Forelimb muscle (tissue), 1 donor: Measurements from ENCODE around the gene RASSF5. TPM values are rescaled to one million over a fixed set of nuclear protein-coding genes. Genes with fewer than 3 reads are reported as not detected.

Experiments
- DNase-seq: peaks from one replicate; pipeline ENCODE4 v3.0.0-alpha.2; 2013; ENCODE audit warnings: low read depth
- polyA plus RNA-seq: library from polyadenylated mRNA; unstranded; fragments of 120-200 nt; gene quantifications from one replicate; pipeline ENCODE4 v1.2.1, GENCODE V29; 2013; ENCODE audit not compliant: insufficient read length

Gene RASSF5
- polyA plus RNA-seq, 1 donor = 7.1 TPM

DNA sequence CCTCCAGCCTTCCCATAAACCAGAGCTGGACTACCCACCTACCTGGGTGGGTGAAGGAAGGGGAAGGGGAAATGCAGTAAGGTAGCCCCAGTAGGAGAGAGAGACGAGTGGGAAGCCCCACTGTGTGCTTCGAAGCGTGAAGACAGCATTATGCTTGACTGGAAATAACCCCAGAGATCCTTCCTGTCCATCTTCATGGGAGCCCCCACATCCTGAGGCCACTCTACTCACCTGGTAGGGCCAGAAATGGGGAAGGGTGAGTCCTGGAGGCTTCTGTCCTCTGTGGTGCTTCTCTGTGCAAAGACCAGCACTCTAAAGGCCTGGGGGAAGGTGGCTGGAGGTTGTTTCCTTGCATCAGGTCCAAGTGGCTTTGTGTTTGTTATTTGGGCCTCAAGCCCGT lies 10.0 kb upstream of the RASSF5 start:
- DNase-seq = no peak

GRCh38 chr1:206497774-206498173 lies 9.6 kb upstream of the RASSF5 start:
- no peak for DNase-seq

DNA sequence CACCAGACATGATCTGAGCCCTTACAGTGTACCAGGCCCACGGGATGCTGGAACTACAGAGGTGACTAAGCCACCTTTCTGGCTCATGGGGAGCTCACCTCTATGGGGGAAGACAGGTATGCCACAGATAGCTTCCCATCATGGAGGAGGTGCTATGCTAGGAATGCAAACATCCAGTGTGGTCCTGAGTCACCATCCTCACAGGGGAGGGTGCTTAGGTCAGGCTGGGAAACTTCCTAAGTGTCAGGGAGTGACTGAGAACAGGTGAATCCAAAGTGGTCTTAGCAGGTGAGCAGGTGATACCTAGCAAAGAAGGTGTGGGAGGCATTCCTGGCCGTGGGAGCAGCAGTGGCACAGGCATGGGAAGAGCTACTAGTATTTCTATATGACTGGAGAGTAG lies 8.6 kb upstream of the RASSF5 start:
- no peak for DNase-seq

- DNase-seq = no peak
Observed at GRCh38 chr1:206500046-206500445, 7.3 kb upstream of the RASSF5 start.

- no peak for DNase-seq
Observed at GRCh38 chr1:206501881-206502280, 5.5 kb upstream of the RASSF5 start.

GRCh38 chr1:206502403-206502802 lies 4.9 kb upstream of the RASSF5 start:
- no peak for DNase-seq

DNA sequence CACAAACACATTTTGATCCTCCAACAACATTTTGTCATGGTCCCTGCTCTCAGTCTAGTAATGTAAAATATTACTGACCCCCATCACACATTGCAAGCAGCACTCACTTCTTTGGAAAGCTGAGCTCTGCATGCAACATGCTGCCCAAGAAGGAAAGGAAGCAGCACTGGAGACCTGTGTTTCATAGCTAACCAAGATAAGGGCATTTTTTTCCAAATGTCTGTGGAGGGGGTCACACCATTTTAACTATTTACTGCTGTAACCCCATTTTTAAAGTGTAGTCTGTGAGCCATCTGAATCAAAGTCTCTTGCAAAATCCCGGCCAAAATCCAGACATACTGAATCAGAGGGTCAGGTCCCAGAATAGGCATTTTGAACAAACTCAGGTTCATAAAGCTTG lies 4.5 kb upstream of the RASSF5 start:
- DNase-seq = no peak

- DNase-seq = no peak
Observed at GRCh38 chr1:206503591-206504362, 3.6 kb upstream of the RASSF5 start.

- DNase-seq = no peak
Observed at GRCh38 chr1:206504363-206504713, 3.0 kb upstream of the RASSF5 start.

DNA sequence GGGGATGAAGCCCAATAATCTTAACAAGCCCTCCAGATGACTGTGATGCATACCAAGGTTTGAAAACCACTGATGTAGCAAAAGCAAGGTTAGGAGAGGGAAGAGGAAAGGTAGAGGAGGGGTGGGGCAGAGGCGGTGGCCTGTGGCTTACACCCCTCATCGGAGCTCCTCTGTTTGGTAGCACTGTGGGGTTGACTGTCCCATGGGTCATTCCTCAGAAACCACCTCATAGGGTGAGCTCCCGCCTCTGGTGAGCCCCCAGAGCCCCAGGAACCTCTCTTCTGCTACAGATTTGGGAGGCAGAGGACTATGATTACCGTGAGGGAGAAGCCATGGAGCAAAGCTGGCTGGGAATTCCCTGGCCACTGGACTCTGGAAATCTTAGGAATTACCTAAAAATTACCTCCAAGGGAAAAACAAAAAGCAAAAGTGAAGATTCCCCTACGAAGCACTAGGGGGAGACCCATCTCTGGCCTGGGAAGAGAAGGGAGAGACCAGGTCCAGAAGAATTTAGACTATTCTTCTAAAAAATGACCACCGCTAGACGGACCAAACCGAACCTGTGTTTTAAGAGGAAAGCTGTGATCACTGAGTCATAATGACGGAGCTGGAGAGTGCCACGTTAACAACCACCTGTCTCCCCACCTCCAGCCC lies 1.5 kb upstream of the RASSF5 start:
- DNase-seq = no peak

DNA sequence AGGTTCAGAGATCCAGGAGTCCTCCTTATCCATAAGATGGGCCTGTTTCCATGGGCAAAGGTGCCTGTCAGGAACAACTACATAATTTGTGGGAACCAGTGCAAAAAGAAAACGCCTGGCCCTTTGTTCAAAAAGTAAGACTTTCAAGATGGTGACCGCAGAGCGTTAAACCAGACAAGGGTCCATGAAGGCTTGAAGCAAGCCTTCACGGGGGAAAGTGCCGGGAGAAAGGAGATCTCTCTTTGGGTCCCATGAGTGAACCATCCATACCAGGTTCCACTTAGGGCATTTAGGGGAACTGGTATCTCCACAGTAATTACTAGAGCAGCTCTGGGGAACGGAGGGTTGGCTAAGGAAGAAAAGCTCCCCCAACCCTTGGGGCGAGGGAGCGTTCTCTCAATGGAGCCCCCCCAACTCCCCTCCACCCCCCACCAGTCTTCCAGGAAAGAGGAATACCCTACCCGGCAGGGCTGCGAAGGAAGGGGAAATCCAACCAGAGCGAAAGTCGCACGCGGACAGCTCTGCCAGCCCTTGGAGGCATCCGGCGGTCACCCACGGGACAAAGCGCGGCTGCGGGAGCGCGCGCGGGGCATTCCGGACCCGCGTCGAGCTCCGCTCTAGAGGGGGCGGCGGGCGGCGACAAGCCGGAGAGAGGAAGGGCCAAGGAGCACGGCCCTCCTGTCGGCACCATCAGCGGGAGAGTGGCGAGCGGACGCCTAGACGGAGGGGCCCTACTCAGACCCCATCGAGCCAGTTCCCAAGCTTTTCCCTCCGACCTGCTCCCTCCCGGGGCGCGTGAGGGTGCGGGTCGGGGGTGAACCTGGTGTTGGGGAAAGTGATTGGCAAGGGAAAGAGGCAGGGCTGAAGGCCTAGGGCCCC lies 687 bp upstream of the RASSF5 start:
- DNase-seq = no peak

DNA sequence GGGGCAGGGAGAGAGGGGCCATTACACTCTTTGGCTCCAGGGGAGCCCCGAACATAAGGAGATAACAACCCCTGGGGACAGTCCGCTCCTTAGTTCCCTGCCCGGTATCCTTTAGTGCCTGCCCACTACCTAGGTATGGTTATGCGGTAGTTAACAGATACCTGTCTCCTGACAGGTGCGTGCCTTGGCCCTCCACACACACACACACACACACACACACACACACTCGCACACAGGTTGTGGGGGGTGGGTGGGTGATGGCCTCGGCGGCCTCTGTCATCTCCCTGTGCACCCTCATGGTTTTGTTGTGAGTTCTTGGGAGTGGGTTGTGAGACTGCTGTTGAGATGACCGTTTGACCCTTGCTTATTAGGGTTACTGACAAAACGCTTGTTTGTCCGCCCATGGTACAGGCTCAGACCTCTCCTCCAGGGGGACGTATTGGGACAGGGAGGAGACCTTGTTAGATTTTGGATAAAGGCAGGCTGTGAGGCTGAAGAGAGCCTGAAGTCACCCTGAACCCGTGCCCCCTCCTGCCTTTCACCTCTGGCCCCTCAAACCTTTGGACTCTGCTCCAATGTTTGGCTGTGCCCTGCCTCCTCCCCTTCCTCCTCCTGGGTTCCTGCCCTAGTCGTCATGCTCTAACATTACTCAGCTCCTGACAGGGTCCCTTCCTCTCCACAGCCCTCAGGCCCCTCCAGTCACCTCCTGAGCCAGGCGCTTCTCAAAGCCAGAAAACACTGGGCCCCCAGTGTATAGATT lies 979 bp downstream of the RASSF5 start:
- DNase-seq = no peak

DNA sequence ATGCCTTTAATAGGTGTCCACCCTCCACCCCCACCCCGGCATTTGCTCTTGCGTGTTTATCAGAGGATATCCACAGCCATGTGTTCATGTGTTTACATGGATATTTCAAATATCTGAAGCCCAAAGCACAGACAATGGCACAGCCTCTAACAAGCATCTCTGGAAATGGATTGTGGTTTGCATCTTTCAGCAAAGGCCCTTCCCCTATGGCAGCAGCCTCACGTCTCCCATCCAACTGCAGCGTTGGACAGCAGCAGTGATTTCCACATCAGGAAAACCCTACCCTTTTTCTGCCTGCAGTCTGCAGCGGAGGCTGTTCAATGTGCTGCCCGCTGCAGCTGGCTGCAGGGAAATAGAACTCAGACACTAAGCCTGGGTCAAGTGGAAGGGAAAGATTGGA lies 1.6 kb downstream of the RASSF5 start:
- no peak for DNase-seq

- DNase-seq = no peak
Observed at GRCh38 chr1:206509612-206510257, 2.4 kb downstream of the RASSF5 start.

DNA sequence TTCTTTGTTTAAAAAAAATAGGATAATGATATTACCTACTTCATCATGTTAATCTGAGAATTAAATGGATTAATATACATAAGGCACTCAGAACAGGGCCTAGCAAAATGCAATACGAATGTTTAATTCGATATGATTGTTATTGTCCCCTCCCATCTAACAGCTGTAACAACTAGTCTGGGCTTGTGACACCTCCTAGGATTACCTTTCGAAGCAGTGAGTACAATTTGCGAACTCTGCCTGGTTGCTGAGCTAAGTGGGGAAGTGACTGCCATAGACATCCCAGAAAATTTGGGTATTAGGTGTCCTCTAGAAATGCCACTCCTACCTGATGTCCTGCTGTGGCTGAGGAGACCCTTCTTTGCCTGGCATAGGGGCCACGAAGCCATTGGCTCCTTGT lies 3.0 kb downstream of the RASSF5 start:
- no peak for DNase-seq

DNA sequence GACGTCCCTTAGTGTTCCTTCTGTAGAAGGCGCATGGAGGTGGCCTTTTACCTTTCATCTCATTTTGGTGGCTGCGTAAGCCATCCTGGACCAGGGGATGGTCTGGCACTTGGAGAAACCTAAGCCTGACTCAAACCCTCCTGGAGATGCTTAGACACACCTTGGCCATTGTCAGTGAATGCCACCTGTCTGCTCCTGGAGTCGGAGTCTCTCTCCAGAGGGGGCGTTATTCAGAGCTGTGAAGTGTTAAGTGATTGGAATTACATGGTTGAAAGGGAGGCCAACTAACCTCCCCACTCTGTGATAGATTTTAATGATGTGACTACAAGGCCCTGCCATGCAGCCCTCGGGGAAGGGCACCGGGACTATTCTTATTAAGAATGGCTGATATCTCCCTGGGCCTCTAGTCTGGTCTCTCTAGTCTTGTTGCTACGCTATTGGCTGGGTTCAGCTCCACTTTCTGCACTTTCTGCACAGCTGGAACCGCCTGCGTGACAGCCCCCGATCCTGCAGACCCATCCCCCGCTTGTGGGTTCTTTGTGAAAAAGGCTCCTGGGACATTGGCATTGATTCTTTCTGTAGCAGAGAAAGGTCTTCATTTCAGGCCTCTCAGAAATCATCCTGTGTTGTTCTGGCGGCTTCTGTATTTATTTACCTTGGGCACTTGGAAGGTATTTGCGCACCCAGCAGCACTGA lies 4.2 kb downstream of the RASSF5 start:
- DNase-seq = no peak

- no peak for DNase-seq
Observed at GRCh38 chr1:206512058-206512850, 4.9 kb downstream of the RASSF5 start.

GRCh38 chr1:206512851-206513180 lies 5.5 kb downstream of the RASSF5 start:
- DNase-seq = no peak

GRCh38 chr1:206513312-206514111 lies 6.2 kb downstream of the RASSF5 start:
- DNase-seq = peak; percentile 88
